Measurements from ENCODE around the gene COX14.

Gene COX14

GRCh38 chr12:50072198-50072907 lies 39.7 kb upstream of the COX14 start:
- TF ChIP-seq, protein P1, sequence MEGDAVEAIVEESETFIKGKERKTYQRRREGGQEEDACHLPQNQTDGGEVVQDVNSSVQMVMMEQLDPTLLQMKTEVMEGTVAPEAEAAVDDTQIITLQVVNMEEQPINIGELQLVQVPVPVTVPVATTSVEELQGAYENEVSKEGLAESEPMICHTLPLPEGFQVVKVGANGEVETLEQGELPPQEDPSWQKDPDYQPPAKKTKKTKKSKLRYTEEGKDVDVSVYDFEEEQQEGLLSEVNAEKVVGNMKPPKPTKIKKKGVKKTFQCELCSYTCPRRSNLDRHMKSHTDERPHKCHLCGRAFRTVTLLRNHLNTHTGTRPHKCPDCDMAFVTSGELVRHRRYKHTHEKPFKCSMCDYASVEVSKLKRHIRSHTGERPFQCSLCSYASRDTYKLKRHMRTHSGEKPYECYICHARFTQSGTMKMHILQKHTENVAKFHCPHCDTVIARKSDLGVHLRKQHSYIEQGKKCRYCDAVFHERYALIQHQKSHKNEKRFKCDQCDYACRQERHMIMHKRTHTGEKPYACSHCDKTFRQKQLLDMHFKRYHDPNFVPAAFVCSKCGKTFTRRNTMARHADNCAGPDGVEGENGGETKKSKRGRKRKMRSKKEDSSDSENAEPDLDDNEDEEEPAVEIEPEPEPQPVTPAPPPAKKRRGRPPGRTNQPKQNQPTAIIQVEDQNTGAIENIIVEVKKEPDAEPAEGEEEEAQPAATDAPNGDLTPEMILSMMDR (IDR thresholded peaks at IDR 0.05): no peak

DNA sequence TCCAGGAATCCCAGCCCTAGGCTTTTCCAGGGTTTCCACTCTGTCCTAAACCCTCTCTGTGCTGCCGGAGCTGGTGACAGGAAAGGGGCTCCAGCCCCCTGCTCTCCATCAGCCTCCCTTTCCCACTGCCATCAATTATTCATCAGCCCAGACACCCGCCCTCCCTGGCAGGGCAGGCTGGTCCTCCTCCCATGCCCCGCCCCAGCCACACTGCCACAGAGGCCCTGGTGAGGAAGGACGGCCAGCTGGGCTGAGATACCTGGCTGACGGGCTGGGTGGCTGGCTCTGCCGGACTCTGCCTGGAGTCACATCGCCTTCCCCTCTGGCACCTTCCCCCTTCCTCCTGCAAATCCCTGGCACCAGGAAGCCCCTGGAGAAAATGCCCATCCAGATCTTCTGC lies 38.8 kb upstream of the COX14 start:
- TF ChIP-seq, protein P1 (IDR thresholded peaks at IDR 0.05): no peak

GRCh38 chr12:50073712-50074111 lies 38.3 kb upstream of the COX14 start:
- TF ChIP-seq, protein P1 (IDR thresholded peaks at IDR 0.05): no peak

DNA sequence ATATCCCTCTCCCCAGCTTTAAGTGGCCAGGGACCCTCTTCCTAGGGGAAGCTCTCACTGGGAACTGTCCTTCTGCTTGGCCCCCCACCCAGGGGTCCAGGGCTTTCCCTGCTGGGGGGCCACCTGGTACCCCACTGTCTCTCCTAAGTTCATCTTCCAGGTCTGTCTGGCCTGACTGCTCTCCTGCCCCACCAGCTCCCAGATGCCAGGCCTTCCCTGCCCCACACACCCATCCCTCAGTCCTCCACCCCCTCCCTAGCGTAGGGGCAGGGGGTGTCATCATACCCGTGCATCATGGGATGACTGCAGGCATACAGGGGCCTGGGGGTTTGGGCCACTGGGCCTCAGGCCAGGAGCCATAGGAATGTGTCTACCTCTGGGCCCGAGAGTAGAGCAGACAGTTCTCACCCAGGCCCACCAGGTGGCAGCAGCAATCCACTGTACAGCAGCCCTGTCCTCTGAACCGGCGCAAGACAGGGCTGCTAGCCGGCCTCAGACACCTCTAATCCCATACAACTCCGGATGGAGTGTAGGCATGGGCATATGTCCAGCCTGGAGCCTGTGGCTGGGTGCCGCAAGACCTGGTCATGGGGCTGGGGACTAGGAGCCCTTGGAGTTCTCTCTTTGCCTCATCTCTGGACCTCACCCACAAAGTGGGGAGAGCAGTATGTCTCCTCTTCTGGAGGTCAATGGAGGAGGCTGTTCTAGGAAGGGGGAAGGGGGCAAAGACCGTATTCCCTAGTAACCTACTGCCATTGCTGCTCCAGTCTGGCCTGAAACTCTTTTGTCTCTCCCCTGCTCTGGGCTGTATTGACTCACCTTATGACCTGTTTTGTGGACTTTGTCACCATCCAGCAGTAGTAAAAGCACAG lies 36.9 kb upstream of the COX14 start:
- TF ChIP-seq, protein P1 (IDR thresholded peaks at IDR 0.05): peak; percentile 91

DNA sequence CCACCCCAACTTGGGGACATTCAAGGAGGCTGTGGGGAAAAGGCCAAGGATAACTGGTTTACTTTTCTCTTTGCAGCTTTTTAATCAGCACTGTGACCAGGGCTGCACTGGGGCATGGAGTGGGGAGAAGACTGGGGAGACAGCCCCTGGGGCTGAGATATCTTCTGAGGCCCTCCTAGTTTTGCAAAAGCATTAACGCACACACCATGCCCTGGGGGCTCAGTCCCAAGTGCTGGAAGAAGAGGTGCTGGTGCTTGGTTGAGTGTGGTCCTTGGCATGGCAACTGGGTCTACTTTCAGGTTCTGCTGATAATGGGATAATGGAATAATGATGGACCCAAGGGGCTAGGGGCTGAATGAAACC lies 36.2 kb upstream of the COX14 start:
- TF ChIP-seq, protein P1 (IDR thresholded peaks at IDR 0.05): no peak

- TF ChIP-seq, protein P1 (IDR thresholded peaks at IDR 0.05): no peak
Measured at GRCh38 chr12:50077099-50077498, 34.9 kb upstream of the COX14 start.

DNA sequence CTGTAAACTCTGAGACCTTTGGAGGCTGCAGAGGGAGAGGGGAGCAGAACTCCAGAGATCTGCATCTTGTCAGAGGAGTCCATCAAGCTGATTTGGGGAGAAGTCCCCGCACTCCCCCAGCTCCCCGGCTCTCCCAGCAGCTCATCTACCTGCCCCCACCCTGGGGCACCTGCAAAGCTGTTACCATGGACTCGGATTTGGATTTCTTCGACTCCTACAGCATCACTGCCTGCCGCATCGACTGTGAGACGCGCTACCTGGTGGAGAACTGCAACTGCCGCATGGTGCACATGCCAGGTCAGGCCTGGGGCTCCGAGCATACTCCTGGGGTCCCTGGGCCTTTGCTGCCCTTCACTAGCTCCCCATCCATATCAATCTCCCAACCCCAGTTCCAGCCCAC lies 33.8 kb upstream of the COX14 start:
- TF ChIP-seq, protein P1 (IDR thresholded peaks at IDR 0.05): no peak
